ENCODE measurements around the gene PRM1.

DNA sequence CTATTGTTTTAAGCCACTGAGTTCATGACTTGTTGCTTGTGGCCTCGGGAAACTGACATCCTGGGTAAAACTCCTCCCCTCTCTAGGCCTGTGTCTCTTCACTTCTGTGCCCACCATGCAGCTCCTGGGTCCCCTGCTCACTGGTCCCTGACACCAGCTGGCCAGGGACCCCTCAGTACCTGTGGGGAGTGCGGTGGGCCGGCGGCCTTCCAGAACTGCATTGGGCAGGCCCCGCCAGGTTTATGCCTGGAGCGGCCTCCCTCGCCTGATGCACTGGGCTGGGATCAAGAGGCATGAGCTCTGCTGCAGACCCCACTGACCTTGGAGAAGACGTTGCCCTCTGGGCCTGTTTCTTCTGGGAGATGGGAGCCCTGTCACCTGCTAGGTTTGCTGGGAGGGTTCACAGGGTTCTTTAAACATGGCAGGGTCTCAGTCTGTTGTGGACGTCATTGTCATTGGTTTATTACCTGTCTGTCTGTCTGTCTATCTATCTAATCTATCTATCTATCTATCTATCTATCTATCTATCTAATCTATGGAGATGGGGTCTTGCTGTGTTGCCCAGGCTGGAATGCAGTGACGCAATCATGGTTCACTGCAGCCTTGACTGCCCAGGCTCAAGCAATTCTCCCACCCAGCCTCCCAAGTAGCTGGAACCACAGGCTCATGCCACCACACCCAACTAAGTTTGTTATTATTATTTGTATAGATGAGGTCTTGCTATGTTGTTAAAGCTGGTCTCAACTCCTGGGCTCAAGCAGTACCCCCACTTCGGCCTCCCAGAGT, 42.6 kb upstream of the PRM1 start:
- TF ChIP-seq, protein P1, sequence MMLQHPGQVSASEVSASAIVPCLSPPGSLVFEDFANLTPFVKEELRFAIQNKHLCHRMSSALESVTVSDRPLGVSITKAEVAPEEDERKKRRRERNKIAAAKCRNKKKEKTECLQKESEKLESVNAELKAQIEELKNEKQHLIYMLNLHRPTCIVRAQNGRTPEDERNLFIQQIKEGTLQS (CRISPR knock-in tag; conservative IDR thresholded peaks at IDR 0.05) = no peak
- TF ChIP-seq, protein P2, sequence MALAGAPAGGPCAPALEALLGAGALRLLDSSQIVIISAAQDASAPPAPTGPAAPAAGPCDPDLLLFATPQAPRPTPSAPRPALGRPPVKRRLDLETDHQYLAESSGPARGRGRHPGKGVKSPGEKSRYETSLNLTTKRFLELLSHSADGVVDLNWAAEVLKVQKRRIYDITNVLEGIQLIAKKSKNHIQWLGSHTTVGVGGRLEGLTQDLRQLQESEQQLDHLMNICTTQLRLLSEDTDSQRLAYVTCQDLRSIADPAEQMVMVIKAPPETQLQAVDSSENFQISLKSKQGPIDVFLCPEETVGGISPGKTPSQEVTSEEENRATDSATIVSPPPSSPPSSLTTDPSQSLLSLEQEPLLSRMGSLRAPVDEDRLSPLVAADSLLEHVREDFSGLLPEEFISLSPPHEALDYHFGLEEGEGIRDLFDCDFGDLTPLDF (CRISPR knock-in tag; IDR thresholded peaks at IDR 0.05) = no peak
- TF ChIP-seq CREB1 (CRISPR knock-in tag; IDR thresholded peaks at IDR 0.05) (no peak), CTCF (IDR thresholded peaks at IDR 0.05) (no peak), KAT7 (CRISPR knock-in tag; IDR thresholded peaks at IDR 0.05; ENCODE audit: borderline replicate concordance) (no peak), SMAD3 (CRISPR knock-in tag; IDR thresholded peaks at IDR 0.05; ENCODE audit: borderline replicate concordance) (no peak), SP1 (CRISPR knock-in tag; conservative IDR thresholded peaks at IDR 0.05) (no peak), TEAD4 (CRISPR knock-in tag; IDR thresholded peaks at IDR 0.05) (no peak), NFYB (CRISPR knock-in tag; conservative IDR thresholded peaks at IDR 0.05; ENCODE audit: low read depth) (no peak), NR1H2 (CRISPR knock-in tag; IDR thresholded peaks at IDR 0.05) (no peak), FOXJ3 (CRISPR knock-in tag; IDR thresholded peaks at IDR 0.05; ENCODE audit: borderline replicate concordance) (no peak)
- TF ChIP-seq, protein P3, sequence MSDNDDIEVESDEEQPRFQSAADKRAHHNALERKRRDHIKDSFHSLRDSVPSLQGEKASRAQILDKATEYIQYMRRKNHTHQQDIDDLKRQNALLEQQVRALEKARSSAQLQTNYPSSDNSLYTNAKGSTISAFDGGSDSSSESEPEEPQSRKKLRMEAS (CRISPR knock-in tag; IDR thresholded peaks at IDR 0.05) = no peak
- TF ChIP-seq, protein P4, sequence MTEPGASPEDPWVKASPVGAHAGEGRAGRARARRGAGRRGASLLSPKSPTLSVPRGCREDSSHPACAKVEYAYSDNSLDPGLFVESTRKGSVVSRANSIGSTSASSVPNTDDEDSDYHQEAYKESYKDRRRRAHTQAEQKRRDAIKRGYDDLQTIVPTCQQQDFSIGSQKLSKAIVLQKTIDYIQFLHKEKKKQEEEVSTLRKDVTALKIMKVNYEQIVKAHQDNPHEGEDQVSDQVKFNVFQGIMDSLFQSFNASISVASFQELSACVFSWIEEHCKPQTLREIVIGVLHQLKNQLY (CRISPR knock-in tag; IDR thresholded peaks at IDR 0.05) = no peak

Data from WTC11 (cell line).